ENCODE results near the gene DHRS12. TPM values are rescaled to one million over a fixed set of nuclear protein-coding genes. Genes with fewer than 3 reads are reported as not detected.

Gene DHRS12
- total RNA-seq, 1 donor = 4.3 TPM

- no peak for TF ChIP-seq CTCF (IDR thresholded peaks at IDR 0.05; ENCODE audit: insufficient read depth, low read depth, low read length)
- DNase-seq (ENCODE audit: low read depth) = no peak
- H3K4me3 ChIP-seq (ENCODE audit: low read depth, low read length) = no peak overlapping the region
Observed at GRCh38 chr13:51811920-51812451, 8.0 kb upstream of the DHRS12 start.

- H3K4me3 ChIP-seq (ENCODE audit: low read depth, low read length) = no peak overlapping the region
- no peak for TF ChIP-seq CTCF (IDR thresholded peaks at IDR 0.05; ENCODE audit: insufficient read depth, low read depth, low read length)
- no peak for DNase-seq (ENCODE audit: low read depth)
Observed at GRCh38 chr13:51811046-51811445, 7.1 kb upstream of the DHRS12 start.

- no peak overlapping the region for H3K4me3 ChIP-seq (ENCODE audit: low read depth, low read length)
- DNase-seq (ENCODE audit: low read depth) = no peak
- no peak for TF ChIP-seq CTCF (IDR thresholded peaks at IDR 0.05; ENCODE audit: insufficient read depth, low read depth, low read length)
Observed at GRCh38 chr13:51808811-51809210, 4.8 kb upstream of the DHRS12 start.

GRCh38 chr13:51807041-51807440, 3.1 kb upstream of the DHRS12 start:
- no peak for DNase-seq (ENCODE audit: low read depth)
- H3K4me3 ChIP-seq (ENCODE audit: low read depth, low read length) = no peak overlapping the region
- TF ChIP-seq CTCF (IDR thresholded peaks at IDR 0.05; ENCODE audit: insufficient read depth, low read depth, low read length) = no peak

- no peak for DNase-seq (ENCODE audit: low read depth)
- no peak overlapping the region for H3K4me3 ChIP-seq (ENCODE audit: low read depth, low read length)
- no peak for TF ChIP-seq CTCF (IDR thresholded peaks at IDR 0.05; ENCODE audit: insufficient read depth, low read depth, low read length)
Observed at GRCh38 chr13:51806566-51806965, 2.6 kb upstream of the DHRS12 start.

GRCh38 chr13:51805925-51806324, 2.0 kb upstream of the DHRS12 start:
- DNase-seq (ENCODE audit: low read depth) = no peak
- TF ChIP-seq CTCF (IDR thresholded peaks at IDR 0.05; ENCODE audit: insufficient read depth, low read depth, low read length) = no peak
- H3K4me3 ChIP-seq (ENCODE audit: low read depth, low read length) = no peak overlapping the region

- H3K4me3 ChIP-seq (ENCODE audit: low read depth, low read length) = no peak overlapping the region
- TF ChIP-seq CTCF (IDR thresholded peaks at IDR 0.05; ENCODE audit: insufficient read depth, low read depth, low read length) = no peak
- DNase-seq (ENCODE audit: low read depth) = no peak
Observed at GRCh38 chr13:51805313-51805712, 1.4 kb upstream of the DHRS12 start.

Data from fibroblast of villous mesenchyme (primary cell).